Neural progenitor cell (in vitro differentiated cells): ENCODE results near the gene RAB20.

Experiments used
- CTCF ChIP-seq: fragments of 200-600 bp; sonication (generic); IDR thresholded peaks from 2 replicates; pipeline ENCODE4 v1.5.1; 2017; ENCODE audit warnings: antibody characterized with exemption, mild to moderate bottlenecking
- EZH2 ChIP-seq: fragments of 200-600 bp; sonication (generic); IDR thresholded peaks from 2 replicates; pipeline ENCODE4 v1.6.1; 2017; ENCODE audit warnings: antibody characterized with exemption, mild to moderate bottlenecking, moderate library complexity

GRCh38 chr13:110593430-110594130 is 32.1 kb upstream of the RAB20 start:
- TF ChIP-seq CTCF (peak; percentile 68), EZH2 (no peak)
